ENCODE data around the gene ANKRD39.
"Not testable (repeated sequence)": the region's sequence is repeated elsewhere in the genome, so short reads cannot be mapped to it uniquely, and the experiment has no call there.

ANKRD39 gene, protein sequence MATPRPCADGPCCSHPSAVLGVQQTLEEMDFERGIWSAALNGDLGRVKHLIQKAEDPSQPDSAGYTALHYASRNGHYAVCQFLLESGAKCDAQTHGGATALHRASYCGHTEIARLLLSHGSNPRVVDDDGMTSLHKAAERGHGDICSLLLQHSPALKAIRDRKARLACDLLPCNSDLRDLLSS

DNA sequence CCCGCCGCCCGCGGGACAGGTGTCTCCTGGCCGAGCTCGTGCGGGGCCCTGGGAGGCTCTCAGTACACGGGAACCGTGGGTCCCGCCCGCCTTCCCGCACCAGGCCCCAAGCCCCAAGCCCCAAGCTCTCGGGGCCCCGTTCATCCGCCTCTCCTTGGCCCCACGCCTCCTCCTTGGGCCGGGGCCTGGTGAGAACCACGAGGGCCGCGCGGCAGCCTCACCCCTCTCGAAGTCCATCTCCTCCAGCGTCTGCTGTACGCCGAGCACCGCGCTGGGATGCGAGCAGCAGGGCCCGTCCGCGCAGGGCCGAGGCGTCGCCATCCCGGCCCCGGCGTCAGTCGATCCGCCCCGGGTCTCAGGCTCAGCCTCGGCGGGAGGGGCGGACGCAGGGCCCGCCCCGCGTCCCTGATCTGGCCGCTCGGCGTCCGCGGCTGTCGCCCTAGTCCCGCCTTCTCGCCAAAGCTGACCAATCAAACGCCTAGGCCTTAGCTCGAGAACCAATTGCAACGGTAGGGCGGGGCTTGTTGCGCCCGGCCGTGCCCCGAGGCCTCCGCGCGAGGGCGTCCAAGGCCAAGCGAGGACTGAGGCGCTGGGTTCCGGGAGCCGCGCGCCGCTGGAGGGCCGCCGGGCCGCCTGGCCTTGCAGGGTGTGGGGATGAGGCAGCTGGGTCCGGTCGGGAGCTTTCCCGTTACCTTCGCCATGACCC, at the start of gene ANKRD39:
Gene ANKRD39 (minus strand): TSS at position 350 of the 706 bp plus-strand sequence. CDS start 29 bp downstream, at position 321.
- peak; percentile 95 for DNase-seq (ENCODE audit: low read depth in 3 of 3, low spot score in 1 of 3)

DNA sequence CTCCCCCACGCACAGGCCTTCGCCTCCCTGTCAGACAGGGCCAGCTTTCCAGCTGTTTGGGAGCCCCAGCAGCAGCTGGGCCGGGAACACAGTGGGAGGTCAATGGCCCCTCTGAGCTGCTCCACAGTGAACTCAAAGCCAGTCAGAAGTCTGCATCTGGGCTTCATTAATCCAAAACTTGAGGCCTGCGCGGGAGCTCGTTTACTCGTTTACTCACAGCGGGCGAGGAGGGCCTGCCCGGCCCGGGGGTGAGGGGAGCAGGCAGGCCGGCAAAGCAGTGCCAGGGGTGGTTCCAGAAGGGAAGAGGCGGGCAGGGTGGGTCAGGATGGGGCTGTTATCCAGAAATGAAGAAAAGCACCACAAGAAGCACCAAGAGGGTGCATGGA, 48.9 kb upstream of the ANKRD39 start:
- no peak for DNase-seq (ENCODE audit: low read depth in 3 of 3, low spot score in 1 of 3)

DNA sequence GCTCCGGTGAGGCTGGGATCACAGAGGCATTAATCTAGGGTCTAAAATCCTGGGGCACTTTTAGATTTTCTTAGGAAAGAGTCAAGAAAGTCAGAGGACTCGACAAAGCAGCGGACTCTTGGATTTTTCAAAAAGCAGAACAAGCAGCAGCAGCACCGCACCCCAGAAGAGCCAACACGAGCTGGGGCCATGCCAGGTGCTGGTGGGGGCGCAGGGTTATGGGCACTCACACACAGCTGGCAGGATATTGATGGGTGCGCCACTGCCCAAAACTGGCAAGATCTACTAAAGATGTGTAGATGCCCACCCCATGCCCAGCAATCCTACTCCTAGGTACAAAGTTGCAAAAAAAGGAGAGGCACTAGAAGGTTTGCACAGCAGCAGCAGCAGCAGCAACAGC, 46.0 kb upstream of the ANKRD39 start:
- no peak for DNase-seq (ENCODE audit: low read depth in 3 of 3, low spot score in 1 of 3)

DNA sequence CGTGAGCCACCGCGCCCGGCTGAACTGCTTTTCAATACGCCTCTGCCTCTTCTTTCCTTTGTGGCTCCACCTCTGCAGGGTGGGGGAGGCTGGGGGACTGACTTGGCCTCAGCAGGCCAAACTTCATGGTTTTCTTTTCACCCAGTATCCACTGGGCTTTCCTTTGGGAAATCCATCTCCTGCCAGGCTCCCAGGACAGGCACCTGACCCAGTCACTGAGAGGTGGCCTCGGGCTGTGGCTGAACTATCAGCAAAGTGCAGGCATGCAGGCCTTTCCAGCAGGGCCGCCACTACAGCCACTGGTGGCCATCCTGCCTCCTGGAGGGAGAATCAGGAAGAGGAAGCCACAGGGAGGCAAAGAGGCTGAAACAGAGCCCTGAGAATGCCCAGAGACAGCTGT, 45.5 kb upstream of the ANKRD39 start:
- no peak for DNase-seq (ENCODE audit: low read depth in 3 of 3, low spot score in 1 of 3)

DNA sequence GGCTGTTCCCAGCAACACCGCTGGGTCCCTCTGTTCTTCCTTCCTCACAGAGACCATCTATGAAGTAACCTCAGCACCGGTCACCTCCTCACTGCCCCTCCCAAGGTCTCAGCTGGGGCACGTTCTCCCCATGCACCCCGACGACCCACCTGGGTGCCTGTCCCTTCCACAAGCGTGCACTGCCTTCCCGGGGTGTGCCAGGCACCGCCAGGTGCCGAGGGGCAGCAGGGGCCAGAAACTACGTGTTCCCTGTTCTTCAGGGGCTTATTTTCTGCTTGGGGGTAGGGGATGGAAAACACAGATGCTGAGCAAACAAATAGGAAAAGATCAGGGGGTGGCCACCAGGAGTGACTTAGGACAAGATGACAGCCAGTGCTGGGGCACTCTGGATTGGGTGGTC, 42.4 kb upstream of the ANKRD39 start:
- no peak for DNase-seq (ENCODE audit: low read depth in 3 of 3, low spot score in 1 of 3)

DNA sequence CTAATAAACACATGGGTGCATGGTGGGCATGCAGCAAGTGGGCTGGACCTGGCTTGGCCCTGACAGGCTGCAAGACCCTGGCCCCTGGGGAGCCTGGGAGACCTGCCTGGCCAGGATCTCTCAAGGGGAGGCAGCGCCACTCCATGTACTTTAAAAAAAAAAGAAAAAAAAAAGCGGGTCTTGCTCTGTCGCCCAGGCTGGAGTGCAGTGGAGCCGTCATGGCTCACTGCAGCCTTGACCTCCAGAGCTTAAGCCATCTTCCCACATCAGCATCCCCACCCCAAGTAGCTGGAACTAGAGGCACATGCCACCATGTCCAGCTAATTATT, 41.6 kb upstream of the ANKRD39 start:
- DNase-seq (ENCODE audit: low read depth in 3 of 3, low spot score in 1 of 3) = no peak

DNA sequence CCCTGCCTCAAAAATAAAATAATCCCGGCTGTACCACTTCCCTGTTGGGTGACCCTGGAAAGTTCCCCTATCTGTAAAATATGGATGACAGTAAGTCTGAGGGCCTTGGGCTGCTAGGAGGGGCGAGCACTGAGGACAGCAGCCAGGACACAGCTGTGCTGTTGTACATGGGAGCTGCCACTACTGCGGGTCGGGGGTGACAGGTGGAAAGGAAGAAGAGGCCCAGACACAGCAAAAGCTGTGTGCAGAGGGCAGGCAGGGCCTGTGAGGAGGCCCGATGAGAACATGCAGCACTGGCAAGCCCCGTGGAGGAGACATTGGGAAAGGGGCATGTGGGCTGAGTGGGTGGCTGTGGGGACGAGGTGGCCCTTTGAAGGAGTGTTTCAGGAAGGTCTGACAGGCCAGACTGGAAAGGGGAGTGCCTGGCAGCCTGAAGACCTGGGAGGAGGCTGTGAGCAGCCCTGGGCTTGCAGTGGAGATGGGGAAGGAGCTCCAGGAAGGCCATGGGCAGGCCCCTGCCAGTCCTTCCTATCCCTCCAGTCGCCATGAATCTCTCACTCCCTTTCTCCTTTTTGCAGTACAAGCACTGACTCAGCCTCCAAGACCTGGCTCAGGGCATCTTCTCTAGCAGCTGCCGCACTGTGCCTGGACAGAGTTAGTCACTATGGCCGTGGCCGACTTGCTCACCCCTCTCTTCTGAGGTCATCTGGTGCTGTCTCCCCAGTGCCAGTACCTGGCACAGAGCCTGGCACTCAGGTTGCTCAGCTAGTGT, 41.0 kb upstream of the ANKRD39 start:
- DNase-seq (ENCODE audit: low read depth in 3 of 3, low spot score in 1 of 3) = no peak

DNA sequence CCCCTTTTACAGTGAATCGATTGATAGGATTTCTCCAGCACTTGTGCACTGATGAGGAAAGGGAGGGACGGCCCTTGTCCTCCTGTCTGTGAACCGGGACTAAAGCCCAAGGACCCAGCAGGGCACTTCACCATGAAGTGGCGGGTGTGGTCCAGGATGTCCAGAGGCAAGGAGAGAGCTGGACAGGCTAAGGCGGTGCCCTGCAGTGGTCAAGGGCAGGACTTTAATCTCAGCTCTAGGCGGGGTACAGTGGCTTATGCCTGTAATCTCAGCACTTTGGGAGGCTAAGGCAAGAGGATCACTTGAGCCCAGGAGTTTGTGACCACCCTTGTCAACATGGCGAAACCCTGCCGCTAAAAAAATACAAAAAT, 40.3 kb upstream of the ANKRD39 start:
- DNase-seq (ENCODE audit: low read depth in 3 of 3, low spot score in 1 of 3) = no peak

DNA sequence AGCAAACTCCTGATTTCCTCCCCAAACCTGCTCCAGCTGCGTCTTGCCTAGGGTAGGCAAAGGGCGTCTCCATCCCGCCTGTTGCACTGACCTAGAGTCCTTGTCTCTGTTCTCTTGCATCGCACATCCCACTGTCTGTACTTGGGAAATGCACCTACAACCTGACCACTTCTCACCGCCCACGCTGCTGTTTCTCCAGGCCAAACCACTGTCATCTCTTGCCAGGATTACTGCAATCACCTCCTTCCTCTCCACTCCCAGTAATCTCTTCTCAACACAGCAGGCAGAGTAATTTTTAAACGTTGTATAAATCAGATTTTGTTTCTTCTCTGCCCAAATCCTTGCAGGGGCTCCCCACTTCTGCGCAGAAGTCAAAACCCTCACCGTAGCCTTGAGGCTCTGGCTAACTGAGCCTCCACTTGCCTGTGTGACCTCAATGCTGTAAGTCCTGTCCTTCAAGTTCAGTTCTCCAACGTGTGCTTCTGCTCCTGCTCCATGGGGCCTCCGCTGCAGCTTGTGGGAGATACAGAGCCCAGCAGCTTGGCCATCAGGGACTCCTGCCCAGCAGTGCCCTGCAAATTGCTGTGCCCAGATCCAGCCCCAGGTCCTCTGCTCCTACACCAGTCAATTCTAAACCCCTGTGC, 39.8 kb upstream of the ANKRD39 start:
- no peak for DNase-seq (ENCODE audit: low read depth in 3 of 3, low spot score in 1 of 3)

DNA sequence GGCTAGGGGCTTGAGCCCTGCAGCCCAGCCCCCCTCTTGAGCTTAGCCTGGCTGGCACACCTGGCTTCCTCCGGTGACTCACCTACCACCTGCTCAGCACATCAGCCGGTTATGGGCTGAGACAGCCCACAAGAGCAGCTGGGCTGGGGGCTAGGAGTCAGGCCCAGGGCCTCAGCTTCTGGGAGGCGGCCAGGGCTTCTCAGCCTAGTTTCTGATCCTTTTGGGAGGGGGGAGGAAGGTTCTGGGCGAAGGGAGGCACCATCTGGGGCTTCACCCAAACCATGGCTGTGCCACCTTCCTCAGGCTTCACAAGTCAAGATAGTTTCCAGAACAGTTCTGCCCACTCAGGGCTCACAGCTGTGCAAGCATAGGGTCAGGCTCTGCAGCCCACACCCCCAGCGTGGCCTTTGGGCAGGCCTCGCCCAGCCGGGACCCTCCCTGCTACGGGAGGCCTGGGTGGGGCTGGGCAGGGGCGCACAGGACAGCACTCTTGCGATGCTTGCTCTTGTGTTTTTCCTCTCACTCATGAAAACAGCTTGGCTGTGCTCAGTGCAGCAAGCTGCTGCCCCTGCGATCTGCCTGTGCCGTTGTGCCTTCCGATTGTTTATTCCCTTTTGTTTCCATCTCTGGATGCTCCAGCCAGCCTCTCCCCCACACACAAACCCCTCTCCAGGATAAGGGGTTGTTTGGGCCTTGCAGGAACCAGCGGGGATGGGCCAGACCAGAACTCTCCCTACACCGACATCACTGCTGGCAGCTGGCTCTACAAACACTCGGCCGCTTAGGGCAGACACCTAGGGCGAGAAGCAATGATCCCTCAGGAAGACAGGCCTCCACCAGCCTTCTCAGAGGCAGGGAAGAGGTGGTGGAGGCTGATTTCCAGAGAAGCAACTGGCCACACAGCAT, 38.2 kb upstream of the ANKRD39 start:
- DNase-seq (ENCODE audit: low read depth in 3 of 3, low spot score in 1 of 3) = peak in 2 of 3 donors; percentile 11 to 13

DNA sequence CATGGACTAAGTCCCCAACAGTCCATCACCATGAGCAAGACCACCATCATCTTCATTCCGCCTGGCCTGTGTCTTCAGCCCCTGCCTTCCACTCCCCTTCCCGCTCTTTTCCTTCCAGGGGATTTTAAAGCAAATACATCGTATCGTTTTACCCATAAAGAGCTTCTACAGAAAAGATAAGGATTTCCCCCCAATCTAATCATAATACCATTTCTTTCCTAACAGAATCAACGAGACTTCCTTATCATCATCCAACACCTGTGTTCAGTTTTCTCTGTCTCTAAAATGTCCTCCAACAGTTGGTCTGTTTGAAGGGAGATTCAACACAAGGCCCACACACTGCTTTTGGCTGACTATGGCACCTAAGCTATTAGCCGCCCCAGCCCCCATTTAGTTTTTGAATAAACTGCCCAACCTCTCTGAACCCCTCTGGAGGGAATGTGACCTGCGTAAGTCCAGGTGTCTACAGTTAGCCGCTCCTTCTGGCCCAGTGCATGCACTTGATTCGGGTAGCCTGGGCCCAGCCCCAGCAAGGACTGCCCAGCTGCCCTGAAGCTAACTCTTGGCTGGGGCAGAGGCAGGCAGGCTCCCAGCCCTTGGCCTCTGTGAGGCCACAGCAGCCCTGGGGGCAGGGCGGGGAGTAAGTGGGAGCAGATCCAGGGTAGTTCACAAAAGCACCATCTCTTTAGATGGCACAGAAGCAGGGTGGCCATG, 37.4 kb upstream of the ANKRD39 start:
- DNase-seq (ENCODE audit: low read depth in 3 of 3, low spot score in 1 of 3) = no peak

DNA sequence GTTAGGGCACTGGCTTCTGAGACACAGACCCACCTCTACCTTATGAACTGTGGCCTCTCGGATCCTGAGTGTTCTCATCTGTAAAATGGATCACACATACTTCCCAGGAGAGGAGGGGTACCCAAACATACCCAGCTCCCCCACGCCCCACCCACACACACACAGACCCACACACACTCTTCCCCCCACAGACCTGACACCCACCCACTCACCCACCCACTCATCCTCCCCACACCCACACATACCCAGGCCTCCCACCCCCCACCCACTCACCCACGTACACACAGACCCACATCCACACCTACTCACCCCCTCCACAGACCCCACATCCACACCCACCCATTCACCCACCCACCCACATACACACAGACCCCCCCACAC, 36.3 kb upstream of the ANKRD39 start:
- DNase-seq (ENCODE audit: low read depth in 3 of 3, low spot score in 1 of 3) = no peak

DNA sequence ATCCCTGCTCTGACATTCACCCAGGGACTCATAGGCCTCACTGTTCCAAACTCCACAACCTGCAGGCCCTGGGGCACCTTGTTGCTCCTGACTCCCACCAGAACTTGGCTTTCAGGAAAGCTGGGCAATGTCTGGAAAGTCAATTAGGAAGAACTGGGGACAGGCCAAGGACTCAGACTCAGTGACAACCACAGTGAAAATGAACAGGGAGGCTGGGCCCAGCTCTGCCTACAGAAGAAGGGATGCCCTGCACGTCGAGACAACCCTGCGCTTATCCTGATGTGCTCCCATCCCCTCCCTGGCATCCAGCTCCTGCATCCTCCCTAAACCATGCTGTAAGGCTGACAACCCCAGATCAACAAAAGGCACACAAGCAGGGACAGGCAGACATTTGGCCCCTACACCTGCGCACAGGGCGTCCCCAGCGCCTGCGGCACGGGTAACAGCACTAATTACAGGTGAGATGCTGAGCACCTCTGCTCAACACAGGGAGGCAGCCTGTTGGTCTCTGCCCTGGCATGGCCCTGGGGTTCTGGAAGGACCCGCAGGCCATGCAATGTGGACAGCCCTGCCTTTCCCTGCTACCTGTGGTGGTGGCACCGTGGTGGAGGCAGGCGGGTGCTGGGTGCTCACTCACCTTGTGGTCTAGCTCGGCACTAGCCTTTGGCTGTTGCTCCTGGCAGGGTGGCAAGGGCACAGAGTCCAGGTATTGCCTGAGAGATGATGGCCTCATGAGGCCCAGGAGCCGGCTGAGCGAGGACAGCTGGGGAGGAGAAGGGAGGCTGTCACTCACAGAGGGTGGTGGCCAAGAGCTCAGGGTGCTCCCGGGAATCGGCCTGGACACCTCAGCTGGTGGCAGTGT, 35.7 kb upstream of the ANKRD39 start:
- no peak for DNase-seq (ENCODE audit: low read depth in 3 of 3, low spot score in 1 of 3)

DNA sequence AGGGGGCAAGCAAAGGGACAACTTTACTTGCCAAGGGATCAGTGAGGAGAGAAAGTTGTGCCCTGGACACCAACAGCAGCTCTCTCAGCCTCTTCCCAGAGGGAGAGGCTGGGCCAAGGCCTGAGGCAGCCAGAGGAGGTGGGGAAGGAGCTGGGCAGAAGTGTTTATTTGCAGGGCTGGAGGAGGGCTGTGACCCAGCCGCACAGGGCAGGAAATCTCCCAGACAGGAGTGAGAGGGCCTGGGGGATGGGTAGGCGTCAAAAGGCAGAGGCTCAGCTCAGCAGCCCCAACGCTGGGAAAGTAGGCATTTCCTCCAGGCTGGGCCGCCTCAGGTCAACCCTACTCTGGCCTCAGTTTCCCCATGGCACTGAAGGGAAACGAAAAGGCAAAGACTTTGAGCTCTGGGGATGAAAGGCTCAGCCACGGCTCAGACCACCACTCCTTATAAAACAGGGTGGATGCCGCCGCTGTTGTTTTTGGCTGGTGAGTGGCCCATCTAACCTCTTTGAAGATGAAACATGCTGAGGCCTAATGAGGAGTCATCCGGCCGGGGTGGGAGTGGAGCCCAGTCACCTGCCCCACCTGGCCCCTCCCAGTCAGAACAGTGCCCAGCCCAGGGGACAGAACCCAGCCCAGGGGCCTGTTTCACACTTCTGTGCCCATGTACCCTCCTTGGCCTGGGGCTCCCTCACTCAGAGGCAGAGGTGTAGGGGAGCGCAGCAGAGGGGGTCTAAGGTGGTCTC, 33.9 kb upstream of the ANKRD39 start:
- no peak for DNase-seq (ENCODE audit: low read depth in 3 of 3, low spot score in 1 of 3)

DNA sequence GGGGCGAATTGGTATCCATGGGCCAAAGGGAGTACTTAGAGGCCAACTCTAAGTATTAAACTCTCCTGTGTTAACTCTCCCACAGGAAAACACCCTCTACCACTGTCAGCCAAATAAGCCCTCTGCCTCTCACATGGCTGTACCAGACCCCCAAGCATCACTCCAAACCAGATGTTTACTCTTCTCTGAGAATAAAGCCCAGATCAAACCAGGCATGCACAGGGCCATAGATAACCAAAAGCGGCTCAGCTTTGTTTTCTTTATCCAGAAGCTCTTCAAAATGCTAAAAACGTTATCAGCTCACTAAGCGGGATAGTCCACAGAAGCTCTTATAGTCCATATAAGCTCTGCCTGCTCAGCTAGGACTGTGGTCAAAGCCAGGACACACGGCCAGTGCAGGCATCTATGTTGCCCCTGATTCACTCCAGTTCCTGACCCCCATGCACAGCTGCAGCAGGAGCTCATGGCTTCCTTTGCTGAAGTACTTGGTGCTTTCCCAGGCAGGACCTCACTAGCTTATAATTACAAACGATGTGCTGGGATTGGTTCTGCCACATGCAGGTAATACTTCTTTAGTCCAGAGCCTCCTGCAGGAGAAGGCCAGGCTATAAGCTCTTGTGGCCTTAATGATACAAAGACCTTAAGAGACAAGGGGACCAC, 33.0 kb upstream of the ANKRD39 start:
- DNase-seq (ENCODE audit: low read depth in 3 of 3, low spot score in 1 of 3) = no peak

DNA sequence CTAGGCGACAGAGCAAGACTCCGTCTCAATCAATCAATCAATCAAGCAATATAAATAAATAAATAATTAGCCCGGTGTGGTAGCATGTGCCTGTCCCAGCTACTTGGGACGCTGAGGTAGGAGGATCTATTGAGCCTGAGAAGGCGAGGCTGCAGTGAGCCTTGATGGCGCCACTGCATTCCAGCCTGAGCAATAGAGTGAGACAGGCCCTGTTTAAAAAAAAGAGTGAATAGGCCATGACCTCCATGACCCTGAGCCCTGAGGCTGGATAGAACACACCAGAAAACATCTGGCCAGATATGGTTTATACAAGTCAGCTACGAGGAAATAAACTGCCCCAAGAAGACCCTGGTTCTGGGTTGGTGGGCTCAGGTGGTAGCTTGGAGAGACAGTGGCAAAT, 32.4 kb upstream of the ANKRD39 start:
- DNase-seq (ENCODE audit: low read depth in 3 of 3, low spot score in 1 of 3) = no peak

DNA sequence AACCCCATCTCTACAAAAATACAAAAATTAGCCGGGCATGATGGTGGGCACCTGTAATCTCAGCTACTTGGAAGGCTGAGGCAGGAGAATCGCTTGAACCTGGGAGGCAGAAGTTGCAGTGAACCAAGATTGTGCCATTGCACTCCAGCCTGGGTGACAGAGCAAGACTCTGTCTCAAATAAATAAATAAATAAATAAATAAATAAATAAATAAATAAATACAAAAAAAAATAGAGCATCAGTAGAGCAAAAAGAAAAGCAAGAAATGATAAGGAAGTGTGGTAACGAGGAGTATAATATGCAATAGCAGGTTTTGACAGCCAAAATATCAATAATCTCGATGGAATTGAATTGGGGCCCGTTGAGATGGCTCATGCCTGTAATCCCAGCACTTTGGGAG, 31.7 kb upstream of the ANKRD39 start:
- DNase-seq (ENCODE audit: low read depth in 3 of 3, low spot score in 1 of 3) = not testable (repeated sequence)
